HG03135 (cell line): ENCODE data around the gene C10orf71.

Experiments
- ATAC-seq: cut with Tn5 transposase; IDR thresholded peaks from one replicate; pipeline ENCODE4 v1.9.1; 2021; ENCODE audit warnings: mild to moderate bottlenecking, moderate library complexity; ENCODE audit not compliant: unreplicated experiment

C10orf71 gene

DNA sequence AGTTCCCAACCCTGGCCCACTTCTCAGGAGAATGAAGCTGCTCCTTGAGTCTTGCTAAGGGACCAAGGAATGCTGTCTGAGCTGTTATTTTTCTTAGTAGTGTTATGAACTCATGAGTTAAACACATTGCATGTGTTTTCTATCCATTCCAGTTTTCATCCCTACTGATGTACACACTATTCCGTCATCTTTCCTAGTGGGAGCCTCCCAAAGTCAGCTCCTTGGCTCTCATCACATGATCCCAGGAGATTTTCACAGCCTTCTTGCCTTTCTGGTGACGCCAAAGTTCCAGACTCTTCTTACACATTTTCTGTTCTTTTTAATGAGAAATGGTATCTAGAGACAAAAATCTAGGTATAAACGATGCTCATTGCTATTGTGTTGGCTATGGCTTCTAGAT is 8.4 kb upstream of the C10orf71 start:
- no peak for ATAC-seq

DNA sequence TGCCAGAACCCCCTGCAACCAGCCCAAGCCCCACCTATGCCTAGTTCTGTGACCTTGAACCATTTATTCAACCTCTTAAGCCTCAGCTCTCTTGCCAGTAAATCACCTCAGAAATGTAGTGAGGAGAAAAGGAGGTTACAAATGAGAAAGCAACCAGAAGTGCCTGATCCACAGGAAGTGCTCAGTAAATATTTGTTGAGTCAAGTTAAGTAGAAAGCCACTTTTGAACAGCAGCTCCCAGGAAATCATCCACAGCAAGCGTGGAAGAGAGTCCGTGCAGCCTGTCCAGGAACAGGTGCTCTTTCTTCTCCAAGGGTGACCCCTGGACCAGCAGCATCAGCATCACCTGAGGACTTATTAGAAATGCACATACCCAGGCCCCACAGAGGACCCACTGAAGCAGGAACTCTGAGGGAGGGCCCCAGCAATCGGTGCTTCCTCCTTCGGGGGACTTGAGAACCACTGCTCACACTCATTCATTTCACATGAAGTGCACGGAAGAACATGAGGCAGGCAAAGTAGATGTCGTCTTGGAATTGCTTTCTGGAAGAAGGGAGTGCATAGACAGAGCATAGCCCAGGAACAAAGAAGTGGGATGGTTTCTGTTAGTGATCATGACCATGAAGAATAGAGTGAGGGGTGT is 6.3 kb upstream of the C10orf71 start:
- ATAC-seq, result no peak

DNA sequence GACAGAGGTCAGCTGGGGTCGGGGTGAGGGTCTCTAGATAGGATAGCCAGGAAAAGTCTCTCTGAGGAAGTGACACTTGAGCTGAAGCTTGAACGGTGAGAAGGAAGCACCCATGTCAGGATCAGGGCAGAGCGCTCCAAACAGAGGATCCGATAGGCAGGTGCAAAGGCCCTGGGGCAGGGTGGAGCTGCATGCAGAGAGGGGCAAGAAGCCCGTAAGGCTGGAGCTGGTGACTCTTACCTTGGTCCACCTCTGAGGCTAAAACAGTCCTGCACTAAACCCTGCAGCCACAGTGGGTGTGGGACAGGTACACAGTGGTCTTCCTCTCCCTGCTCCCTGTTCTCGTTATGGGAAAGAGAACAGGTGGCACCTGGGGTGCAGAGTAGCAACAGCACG is 5.8 kb upstream of the C10orf71 start:
- ATAC-seq, result no peak

- no peak for ATAC-seq
Measured at GRCh38 chr10:49294731-49295130, 4.2 kb upstream of the C10orf71 start.

GRCh38 chr10:49295297-49295696 is 3.7 kb upstream of the C10orf71 start:
- no peak for ATAC-seq

DNA sequence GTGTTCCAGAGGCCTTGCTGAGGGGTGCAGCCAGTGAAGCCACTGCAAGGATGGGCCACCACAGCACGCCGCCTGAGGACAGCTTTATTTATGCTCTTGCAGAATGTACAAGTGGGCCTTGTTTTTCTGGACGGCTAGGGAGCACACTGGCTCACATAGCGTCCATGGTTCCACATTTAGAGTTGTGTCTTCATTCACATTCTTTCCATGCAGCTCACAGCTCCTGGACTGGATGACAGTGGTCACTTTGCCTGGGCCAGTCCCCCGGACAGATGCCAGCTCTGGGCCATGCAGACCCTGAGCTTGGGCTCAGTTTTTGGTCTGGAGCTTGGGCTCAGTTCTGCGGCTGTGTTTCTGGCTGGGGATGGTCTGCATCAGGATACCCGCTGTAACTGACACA is 2.6 kb upstream of the C10orf71 start:
- no peak for ATAC-seq

DNA sequence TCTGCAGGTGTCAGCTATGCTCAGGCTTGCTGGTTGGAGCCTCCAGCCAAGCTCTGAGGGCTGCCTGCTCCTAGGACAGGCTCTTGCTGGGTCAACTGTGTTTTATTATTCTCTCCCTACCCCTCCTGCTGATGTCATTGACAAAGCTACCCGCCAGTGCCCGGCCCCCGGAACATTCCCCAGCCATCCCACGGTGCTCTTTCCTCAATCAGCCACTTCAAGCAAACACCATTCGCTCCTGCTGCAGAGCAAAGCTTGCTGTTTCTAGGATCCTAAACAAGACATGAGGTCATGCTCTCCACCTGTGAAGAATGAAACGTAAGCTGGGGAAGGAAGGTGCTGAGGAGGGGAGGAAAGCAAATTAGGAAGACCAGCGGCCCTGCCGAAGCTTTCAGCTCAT is 2.1 kb upstream of the C10orf71 start:
- ATAC-seq, result no peak

GRCh38 chr10:49297818-49298670 is 926 bp upstream of the C10orf71 start:
- ATAC-seq, result no peak

DNA sequence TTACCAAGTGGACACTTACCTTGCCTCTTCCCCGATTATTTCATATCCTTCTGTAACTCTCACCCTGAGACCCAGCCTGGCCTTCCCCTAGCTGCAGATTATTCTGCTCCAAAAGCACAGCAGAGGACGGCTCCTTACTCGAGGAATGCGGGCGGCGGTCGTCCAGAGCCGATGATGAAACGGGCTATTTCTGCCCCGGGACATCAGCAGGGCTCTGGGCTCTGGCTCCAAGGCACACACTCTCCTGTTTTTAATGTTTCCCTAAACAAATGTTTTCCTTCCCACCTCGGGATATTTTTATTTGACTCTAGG is 343 bp upstream of the C10orf71 start:
- ATAC-seq, result no peak

DNA sequence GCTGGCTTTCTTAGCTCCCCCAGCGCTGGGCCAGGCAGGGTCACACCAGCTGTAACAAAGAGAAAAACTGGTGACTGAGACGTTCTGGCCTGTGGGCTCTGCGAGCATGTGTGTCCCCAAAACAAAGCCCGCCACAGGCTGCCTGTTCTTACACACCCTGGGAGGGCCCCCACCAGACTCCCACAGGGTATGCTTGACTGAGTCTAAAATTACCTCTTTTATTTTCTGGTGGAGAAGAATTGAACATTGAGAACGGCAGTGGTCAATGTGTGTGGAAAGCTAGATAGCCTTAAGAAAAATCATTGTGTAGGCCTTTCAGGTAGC is 808 bp downstream of the C10orf71 start:
- peak; percentile 75 for ATAC-seq

GRCh38 chr10:49300140-49300974 is 1.4 kb downstream of the C10orf71 start:
- peak; percentile 70 for ATAC-seq

DNA sequence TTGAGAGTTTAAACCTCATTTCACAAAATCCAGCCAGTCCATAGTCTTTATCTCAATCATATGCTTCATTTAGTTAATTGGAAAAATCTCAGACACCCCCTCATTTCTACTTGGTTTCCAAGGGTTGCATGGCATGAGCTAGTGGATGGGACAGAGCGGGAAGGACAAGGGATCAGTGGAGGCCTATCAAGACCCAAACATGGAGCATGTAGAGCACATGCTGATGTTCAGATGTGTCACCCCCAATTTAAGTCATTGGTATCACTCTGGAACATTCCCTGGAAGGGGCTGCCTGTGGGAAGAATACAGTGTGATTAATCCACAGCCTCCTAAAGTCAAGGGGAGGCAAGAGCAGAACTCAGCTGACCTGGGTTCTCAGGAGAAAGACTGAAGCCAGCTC is 2.3 kb downstream of the C10orf71 start:
- ATAC-seq, result no peak

GRCh38 chr10:49302088-49302487 is 3.1 kb downstream of the C10orf71 start:
- no peak for ATAC-seq

GRCh38 chr10:49303711-49304110 is 4.7 kb downstream of the C10orf71 start:
- ATAC-seq, result no peak

DNA sequence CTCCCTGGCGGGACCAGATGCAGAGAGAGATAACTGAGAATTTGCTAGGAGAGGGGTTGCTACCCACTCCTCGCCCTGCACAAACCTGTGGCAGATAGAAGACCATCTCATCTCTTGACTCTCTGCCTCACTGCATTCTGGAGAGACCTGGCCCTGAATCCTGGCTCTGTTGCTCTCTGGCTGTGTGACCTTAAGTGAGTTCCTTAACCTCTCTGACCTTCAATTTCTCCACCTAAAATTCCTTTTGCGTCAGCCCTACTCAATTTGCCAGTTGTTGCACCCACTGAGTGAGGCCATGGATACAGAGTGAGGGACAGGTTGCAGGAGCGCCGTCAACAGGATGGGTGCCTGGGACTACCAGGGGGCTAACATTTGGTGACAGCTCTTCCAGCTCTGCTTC is 5.2 kb downstream of the C10orf71 start:
- ATAC-seq, result no peak

DNA sequence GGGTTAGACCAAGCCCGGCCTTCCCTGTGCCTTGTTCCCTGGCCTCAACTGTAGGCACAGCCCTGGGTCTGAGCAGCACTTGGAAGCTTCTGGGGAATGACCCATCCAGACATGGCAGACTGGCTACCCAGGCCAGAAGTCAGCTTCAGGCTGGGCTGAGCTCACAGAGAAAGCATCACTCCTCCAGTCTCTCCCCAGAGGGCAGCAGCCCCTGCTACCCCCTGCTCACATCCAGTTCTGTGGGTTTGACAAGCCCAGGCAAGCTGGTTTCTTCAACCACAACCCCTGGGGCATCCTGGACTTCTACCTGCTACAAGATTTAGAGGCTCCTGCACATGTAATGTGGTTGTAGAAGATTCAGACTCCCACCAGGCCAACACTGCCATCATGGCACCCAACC is 9.0 kb downstream of the C10orf71 start:
- no peak for ATAC-seq

- ATAC-seq, result no peak
Measured at GRCh38 chr10:49308881-49309280, 9.9 kb downstream of the C10orf71 start.

GRCh38 chr10:49309691-49310411 is 10.9 kb downstream of the C10orf71 start:
- ATAC-seq, result peak; percentile 68

DNA sequence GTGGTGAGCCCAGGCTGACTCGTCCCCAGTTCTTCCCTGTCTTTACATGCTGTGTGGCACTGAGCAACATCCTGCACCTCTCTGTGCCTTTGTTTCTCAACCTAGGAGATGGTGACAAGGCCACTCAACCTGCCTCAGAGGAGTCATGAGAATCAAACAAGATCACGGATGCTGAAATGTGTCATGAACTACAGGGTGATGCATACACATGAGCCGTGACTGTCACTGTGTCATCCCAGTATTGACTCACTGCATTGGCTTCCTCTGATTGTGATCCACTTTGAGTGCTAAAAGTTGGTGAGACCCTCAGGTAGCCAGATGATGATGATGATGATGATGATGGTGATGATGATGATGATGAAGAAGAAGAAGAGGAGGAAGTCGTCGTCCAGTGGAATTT is 11.5 kb downstream of the C10orf71 start:
- ATAC-seq, result no peak

DNA sequence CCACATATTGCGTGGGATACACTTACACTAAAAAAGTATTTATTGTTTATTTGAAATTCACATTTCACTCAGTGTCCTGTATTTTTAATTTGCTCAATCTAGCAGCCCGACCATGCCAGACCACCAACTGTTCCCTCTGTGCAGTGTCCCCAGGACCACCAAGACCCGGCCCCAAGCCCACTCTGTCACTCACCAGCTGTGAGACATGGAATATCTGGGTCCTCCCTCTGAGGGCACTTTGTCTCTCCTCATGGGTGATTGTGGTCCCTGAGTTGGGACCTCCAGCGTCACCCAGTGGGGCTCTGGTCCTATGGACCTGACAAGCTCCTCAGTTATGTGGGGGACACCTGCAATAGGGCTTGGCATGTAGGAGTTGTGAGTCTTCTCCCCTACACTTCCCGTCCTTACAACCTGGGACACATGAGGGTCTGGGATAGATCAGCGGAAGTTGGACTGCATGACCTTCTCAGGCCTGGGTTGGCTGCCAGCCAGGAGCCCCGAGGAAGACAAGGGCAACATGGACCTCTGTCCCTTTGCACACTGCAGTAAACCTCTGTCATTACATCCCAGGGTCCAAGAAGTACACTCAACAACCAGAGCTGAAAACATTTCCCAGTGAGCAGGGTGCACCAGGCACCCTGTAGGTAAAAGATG is 12.1 kb downstream of the C10orf71 start:
- no peak for ATAC-seq
